Colonic mucosa (tissue), 4 donors: ENCODE results near the gene PRKN. TPM values are rescaled to one million over a fixed set of nuclear protein-coding genes. Genes with fewer than 3 reads are reported as not detected.

Source experiments
- DNase-seq: peaks from one replicate; pipeline ENCODE4 v3.0.0-alpha.2; 2020
- H3K27ac ChIP-seq: fragments of 200-600 bp; one replicate; pipeline ENCODE4 v1.8.0; 2021
- H3K27me3 ChIP-seq: fragments of 200-600 bp; one replicate; pipeline ENCODE4 v1.8.0; 2021
- H3K36me3 ChIP-seq: fragments of 200-600 bp; one replicate; pipeline ENCODE4 v1.8.0; 2021
- H3K4me1 ChIP-seq: fragments of 200-600 bp; one replicate; pipeline ENCODE4 v1.8.0; 2021; ENCODE audit warnings: mild to moderate bottlenecking
- H3K4me3 ChIP-seq: fragments of 200-600 bp; one replicate; pipeline ENCODE4 v1.8.0; 2021
- H3K9ac ChIP-seq, 2 donors: one replicate each; pipeline ENCODE4 v1.7.0; 2013; ENCODE audit warnings: control low read depth in 2 of 2, low read depth in 2 of 2, low read length in 2 of 2
- H3K9me3 ChIP-seq: fragments of 200-600 bp; one replicate; pipeline ENCODE4 v1.8.0; 2021
- CTCF ChIP-seq: fragments of 200-600 bp; IDR thresholded peaks from one replicate; pipeline ENCODE4 v1.8.0; 2022; ENCODE audit warnings: antibody characterized with exemption, mild to moderate bottlenecking
- intact Hi-C: fragments of 100-400 bp; cut with DNase I; formaldehyde crosslinking; loops from one replicate; pipeline ENCODE4 v1.14.1; 2022
- total RNA-seq, 2 donors: library from RNA; stranded (reverse); fragmentation: NEBNext Ultra II Directional in 1 of 2; extraction: Animal tissue kit (Norgen Biotek cat#: 25700) in 1 of 2; gene quantifications; one replicate each; pipeline ENCODE4 v1.2.1, GENCODE V29; 2021
- donor health status: healthy.
- donor health status: DM: no; HTN: no; CAD: no.
- donor health status: DM: no; HTN: no; CAD: no.

PRKN gene
- total RNA-seq, 2 donors from 2014 or later, result 3.7 to 8.1 TPM

GRCh38 chr6:161480421-161481155 lies 1247.0 kb downstream of the PRKN start:
- H3K27me3 ChIP-seq, result no peaks in the 10 kb centered on the region
- no peak overlapping the region for H3K4me3 ChIP-seq
- H3K4me1 ChIP-seq, result no peaks in the 10 kb centered on the region
- DNase-seq, result no peak
- no peak for TF ChIP-seq CTCF
- no peak overlapping the region for H3K9ac ChIP-seq
- no peak overlapping the region for H3K27ac ChIP-seq
- no peaks in the 10 kb centered on the region for H3K9me3 ChIP-seq
- intact Hi-C loops, result no loop called here
- H3K36me3 ChIP-seq, result no peaks in the 10 kb centered on the region

GRCh38 chr6:161479376-161479775 lies 1248.2 kb downstream of the PRKN start:
- H3K27me3 ChIP-seq, result no peaks in the 10 kb centered on the region
- H3K4me3 ChIP-seq, result no peak overlapping the region
- H3K4me1 ChIP-seq, result no peaks in the 10 kb centered on the region
- no peak overlapping the region for H3K9ac ChIP-seq
- intact Hi-C loops, result no loop called here
- no peak overlapping the region for H3K27ac ChIP-seq
- DNase-seq, result no peak
- no peak for TF ChIP-seq CTCF
- no peaks in the 10 kb centered on the region for H3K9me3 ChIP-seq
- no peaks in the 10 kb centered on the region for H3K36me3 ChIP-seq

DNA sequence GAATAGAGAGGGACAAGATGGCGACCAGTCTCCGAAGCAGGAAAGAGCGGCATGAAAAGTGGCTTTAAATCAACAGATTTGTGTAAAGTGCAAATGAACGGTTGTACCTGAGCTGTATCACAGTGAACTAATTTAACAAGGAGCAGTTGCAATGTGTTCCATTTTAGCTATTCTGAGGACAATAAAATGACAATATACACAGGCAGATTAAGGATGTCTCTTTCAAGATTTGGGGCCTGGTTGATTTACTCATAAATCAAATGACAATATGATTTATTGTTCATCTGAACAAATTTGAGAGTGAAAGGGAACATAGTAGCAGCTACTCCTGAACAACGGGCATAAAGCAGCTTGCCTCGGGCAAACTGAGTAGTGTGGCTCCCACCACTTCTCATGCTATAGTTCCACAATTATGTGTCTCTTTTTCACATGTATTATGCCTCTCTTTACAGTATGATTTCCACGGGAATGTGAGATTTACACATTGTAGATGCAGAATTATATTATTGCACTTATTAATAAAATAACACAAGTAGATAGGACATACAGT lies 1249.6 kb downstream of the PRKN start:
- H3K4me3 ChIP-seq, result no peak overlapping the region
- no peaks in the 10 kb centered on the region for H3K9me3 ChIP-seq
- no peak overlapping the region for H3K9ac ChIP-seq
- intact Hi-C loops, result no loop called here
- H3K36me3 ChIP-seq, result no peaks in the 10 kb centered on the region
- DNase-seq, result no peak
- no peaks in the 10 kb centered on the region for H3K4me1 ChIP-seq
- TF ChIP-seq CTCF, result no peak
- H3K27me3 ChIP-seq, result no peaks in the 10 kb centered on the region
- no peak overlapping the region for H3K27ac ChIP-seq

DNA sequence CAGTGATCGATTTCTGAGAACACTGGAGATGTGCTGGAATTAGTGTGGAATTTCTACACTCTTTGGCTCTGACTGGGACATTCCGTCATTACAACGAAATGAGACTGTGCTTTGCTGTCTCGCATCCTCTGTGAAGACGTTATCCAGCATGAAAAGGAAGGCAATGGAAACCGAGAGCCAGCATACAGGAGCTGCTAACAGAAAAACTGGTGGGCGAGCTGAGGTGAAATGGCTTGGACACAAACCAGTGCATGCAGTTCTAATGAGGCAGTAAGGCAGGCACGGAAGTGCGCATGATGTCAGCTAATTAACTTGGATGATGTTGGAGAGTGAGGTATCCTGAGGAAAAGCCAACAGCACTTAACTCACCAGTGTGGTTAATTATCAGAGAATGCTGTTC lies 1250.9 kb downstream of the PRKN start:
- no peaks in the 10 kb centered on the region for H3K27me3 ChIP-seq
- intact Hi-C loops, result no loop called here
- H3K9ac ChIP-seq, result no peak overlapping the region
- no peak for DNase-seq
- no peaks in the 10 kb centered on the region for H3K36me3 ChIP-seq
- no peaks in the 10 kb centered on the region for H3K9me3 ChIP-seq
- no peak overlapping the region for H3K27ac ChIP-seq
- no peak for TF ChIP-seq CTCF
- no peak overlapping the region for H3K4me3 ChIP-seq
- no peaks in the 10 kb centered on the region for H3K4me1 ChIP-seq

GRCh38 chr6:161465403-161465802 lies 1262.2 kb downstream of the PRKN start:
- no peak for DNase-seq
- intact Hi-C loops, result no loop called here
- no peaks in the 10 kb centered on the region for H3K4me1 ChIP-seq
- no peaks in the 10 kb centered on the region for H3K9me3 ChIP-seq
- H3K4me3 ChIP-seq, result no peak overlapping the region
- H3K27ac ChIP-seq, result no peak overlapping the region
- no peak overlapping the region for H3K9ac ChIP-seq
- TF ChIP-seq CTCF, result no peak
- no peaks in the 10 kb centered on the region for H3K36me3 ChIP-seq
- H3K27me3 ChIP-seq, result no peaks in the 10 kb centered on the region
